GM18519 (cell line): Measurements from ENCODE around the gene ACTL6A.
A peak's percentile ranks its signal among the peaks of the same experiment; 100 is the strongest.

Experiments
- ATAC-seq: cut with Tn5 transposase; IDR thresholded peaks from one replicate; pipeline ENCODE4 v1.9.1; 2021; ENCODE audit warnings: mild to moderate bottlenecking, moderate library complexity; ENCODE audit not compliant: unreplicated experiment, low FRiP score

Gene ACTL6A

DNA sequence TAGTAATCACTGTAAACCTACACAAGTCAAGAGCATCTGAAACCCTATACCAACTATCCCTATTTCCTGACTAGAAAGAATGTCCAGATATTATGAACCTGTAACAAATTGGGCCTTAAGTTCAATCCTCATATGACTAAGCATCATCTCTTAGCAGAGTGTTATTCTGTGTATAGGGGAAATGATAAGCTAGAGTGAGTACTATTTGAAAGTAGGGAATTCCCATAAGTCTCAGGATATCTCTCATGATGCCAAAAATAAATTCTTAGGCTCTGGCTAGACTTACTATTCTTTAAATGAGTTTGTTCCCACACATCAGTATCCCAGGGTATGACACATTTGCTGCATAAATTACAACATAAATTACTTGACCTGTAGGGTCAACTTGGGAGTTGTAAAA is 26.4 kb downstream of the ACTL6A start:
- no peak for ATAC-seq

DNA sequence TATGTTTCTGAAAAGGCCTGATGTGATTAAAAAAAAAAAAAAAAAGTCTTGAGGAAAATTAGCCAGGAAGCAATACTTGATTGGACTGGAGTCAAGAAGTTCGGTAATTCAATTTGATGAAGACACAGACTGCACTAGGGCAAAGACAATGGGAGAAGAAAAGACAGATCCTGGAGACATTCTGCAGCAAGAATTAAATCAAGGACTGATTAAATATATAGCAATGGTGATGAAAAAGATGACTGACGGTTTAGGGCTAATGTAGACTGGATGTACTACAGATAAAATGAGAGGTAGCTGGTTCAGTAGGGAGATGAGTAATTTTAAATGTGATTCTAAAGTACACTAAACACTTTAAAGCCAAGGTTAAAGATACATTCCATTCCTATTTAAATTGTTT is 27.9 kb downstream of the ACTL6A start:
- no peak for ATAC-seq

DNA sequence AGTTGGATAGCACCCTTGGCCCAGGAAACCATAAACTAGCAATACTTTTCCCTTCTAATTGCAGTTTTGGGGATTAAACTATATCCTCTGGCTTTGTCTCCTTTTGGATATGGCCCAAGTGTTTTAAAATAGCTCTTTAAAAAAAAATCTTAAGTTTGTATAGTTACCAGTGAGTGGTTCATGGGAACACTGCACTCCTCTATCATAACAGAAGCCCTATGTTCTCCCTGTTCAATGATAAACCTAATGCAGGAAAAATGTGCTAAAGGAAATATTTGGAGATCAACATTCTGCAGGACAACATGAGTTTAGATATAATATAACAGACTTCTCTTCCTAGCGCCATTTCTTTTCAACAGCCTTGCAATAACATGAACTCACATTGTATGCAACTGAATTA is 28.6 kb downstream of the ACTL6A start:
- ATAC-seq: no peak

DNA sequence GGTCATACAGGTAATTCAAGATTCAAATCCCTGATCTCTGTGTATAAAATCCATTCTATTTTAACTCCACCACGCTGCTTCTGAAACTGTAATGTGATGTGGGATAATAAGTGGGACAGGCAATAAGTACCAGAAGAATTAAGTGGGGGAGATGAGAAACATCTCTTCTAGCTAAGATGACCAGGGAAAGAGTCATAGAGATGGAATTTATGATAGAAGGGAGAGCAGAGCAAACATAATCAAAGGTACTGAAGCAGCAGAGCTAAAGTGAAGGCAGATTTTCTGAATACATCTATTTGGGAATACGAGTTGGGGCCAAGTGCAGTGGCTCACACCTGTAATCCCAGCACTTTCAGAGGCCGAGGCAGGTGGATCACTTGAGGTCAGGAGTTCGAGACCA is 36.8 kb downstream of the ACTL6A start:
- ATAC-seq: no peak

DNA sequence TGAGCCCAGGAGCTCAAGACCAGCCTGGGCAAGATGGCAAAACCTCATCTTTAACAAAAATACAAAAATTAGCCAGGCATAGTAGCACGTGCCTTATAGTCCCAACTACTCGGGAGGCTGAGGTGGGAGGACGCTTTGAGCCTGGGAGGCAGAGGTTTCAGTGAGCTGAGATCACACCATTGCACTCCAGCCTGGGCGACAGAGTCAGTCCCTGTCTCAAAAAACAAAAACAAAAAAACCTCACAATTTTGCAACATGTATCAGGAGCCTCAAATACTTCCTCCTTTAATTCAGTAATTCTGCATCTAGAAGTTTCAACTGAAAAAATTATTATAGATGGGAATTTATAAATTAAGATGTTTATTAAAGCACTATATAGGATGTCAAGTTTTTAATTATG is 40.6 kb downstream of the ACTL6A start:
- no peak for ATAC-seq

DNA sequence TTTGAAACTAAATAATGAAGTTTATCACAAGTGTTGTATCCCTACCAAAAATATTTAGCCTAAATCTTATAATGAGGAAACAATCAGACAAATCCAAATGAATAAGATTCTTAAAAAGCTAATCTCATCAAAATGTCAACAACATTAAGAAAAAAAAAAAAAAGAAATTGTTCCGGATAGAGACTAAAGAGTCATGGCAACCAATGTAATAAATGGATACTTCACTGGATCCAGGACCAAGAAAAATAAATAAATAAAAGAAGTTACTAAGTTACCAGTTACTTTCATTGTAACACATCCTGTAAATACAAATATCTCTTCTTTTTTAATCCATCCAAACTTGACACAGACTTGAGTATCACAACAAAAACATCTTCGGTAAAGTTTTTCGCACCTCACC is 41.1 kb downstream of the ACTL6A start:
- no peak for ATAC-seq

DNA sequence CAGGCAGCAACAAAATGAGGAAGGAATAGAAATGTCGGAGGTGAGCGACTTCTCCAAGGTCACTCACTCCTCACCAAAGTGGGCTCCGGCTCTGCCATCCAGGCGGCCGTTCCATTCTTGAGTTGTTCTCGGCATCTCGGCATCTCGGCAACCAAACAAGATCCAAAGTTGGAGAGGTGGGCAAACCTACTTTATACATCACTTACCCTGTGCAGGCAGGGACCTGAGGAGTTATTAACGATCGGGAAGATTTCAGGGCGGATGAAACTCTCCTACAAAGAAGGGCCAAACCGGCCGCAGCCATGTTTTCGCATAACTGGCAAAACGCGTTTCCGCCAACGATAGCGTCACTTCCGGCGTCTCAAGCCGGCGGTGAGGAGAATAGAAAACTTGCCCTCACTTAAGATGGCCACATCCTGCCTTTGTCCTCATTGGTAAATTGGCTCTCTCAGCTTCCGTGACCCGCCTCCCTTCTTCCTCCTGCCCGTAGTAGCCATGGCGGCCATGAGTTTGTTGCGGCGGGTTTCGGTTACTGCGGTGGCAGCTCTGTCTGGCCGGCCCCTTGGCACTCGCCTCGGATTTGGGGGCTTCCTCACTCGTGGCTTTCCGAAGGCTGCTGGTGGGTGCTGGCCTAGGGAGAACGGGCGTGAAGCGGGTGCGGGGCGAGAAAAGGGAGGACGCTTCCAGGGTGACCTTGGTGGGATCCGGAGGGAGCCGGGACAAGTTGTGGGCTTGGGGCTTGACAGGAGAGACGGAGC is 41.8 kb downstream of the ACTL6A start, which contains the start of the genes MRPL47 and NDUFB5:
Gene MRPL47, minus strand, starts transcription at position 318 of the 758 bp plus-strand sequence. Its CDS starts 14 bp downstream, at position 304.
Gene NDUFB5, plus strand, starts transcription at position 474 of the 758 bp plus-strand sequence. Its CDS starts 22 bp downstream, at position 496.
- ATAC-seq: peak; percentile 88

DNA sequence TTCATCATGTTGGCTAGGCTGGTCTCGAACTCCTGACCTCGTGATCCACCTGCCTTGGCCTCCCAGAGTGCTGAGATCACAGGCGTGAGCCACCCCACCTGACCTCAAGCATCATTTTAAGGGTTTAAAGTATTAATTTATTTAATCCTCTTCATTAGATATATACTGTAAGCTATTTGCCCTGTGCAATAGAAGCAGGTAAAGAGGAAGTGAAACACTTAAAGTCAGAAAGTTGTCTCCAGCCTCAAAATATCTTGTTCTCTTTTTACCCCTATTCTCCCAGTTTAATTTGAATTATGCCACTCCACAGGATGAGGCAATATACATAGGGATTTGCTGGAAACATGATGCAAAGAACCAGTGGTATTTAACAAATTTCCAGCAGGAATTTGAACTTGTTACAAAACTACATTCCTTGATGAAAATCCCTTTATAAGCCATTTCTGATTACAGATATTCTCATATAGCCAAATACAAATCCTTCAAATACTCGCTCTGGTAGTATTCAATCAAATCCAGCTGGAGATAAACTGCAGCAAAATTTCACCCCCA is 43.9 kb downstream of the ACTL6A start:
- ATAC-seq: no peak

DNA sequence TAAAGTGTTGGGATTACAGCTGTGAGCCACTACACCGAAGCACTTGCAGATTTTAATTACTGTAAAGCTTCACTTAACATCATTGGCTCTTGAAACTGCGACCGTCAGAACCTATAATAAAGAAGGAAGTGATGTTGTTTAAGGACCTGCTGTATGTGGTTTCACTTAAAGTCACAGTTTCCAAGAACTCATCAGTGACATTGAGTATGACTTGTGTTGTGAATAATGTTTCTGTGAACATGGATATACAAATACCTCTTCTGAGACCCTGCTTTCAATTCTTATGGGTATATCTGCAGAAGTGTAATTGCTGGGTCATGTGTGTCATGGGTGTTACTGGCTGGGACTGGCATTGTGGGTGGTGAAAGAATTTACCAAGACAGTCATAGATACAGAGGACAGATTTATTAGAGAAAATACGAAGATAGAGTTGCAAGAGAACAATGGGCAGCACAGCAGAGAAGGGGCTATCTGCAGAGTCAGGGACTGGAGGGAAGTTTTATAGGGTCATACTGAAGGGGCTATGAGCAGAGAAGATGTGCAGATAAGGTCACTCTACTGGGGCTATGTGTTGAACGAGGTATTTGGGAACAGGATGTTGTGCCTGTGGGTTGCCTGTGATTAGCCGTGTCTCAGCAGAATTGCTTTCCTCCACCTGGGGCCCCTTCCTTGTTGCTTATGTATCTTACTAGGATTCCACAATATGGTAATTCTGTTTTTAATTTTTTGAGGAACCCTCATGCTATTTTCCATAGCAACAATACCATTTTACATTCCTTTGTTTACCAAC is 46.4 kb downstream of the ACTL6A start:
- peak; percentile 75 for ATAC-seq

DNA sequence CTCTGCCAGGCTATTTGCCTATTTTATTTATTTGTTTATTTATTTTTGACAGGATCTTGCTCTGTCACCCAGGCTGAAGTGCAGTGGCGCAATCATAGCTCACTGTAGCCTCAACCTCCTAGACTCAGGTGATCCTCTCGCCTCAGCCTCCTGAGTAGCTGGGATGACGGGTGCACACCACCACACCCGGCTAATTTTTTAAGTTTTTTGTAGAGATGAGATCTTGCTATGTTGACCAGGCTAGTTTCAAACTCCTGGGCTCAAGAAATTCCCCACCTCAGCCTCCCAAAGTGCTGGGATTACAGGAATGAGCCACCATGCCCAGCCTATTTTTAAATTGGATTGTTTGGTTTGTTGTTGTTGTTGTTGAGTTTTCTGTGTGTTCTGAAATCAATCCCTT is 47.3 kb downstream of the ACTL6A start:
- ATAC-seq: no peak

DNA sequence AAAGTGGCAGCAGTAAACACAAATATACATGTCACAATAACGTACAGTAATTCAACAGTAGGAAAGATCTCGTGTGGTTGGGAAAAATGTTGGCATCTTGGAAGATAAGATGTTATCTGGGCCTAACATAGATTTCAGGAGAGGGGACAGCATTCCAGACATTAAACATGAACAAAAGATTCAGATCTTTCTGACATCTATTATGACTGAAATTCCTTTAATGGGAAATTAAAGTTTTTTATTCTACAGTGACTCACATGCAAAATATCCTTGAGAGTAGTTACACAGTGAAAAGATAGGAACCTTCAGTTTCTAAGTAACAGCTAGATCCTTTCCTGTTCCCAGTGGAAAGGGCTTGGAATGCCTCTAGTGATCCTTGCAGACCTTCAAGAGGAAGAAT is 51.1 kb downstream of the ACTL6A start:
- ATAC-seq: no peak

DNA sequence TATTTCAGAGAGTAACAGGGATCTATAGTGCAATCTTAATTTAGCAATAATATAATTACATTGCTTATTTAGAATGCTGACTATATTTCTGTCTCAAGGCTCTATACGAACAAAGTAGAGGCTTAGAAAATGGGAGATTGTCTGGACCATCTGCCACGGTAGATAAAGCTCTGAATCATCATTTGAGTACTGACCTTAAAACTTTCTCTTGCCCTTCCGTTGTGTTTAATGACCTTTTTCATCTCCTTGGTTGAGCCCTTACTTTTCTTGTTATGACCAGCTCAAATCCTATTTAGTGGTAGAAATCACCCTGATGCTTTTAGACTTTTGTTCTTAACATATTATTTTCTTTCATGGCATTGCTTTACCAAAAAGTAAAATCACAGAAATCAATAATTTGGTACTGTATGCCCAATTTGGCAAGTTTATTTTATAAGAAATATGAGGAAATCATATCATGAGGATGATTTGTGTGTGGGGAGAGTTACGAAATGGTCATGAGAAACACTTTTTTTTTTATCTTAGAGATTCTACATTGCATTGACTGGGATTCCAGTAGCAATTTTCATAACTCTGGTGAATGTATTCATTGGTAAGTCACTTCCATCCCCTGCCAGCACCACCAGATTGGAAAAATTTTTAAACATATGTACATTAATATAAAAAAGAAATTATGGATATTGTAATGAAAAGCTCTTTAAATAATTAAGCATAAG is 52.9 kb downstream of the ACTL6A start:
- no peak for ATAC-seq

DNA sequence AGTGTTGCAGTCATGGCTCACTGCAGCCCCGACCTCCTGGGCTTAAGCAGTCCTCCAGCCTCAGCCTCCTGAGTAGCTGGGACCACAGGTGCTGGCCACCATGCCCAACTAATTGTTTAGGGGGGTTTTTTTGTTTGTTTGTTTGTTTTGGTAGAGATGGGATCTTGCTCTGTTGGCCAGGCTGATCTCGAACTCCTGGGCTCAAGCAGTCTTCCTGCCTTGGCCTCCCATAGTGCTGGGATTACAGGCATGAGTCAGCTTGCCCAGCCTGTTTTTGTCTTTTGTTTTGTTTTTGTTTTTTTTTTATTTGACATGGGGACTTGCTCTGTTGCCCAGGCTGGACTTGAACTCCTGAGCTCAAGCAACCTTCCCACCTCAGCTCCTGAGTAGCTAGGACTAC is 59.3 kb downstream of the ACTL6A start:
- ATAC-seq: no peak

DNA sequence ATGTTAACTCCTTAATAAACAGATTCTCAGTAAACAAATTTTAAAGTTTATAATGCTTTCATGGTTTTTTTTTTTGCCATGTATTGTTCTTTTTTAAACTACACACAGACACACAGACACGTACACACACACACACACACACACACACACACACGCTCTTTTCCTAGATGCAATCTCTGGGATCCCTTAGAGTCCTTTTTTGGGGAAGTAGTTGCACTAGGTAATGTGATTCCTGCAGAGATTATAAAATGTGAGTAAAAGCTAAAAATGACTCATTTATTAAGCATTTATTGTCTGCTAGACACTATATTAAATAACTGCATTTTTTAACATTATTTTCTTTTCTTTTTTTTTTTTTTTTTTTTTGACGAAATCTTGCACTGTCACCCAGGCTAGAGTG is 61.7 kb downstream of the ACTL6A start:
- no peak for ATAC-seq

DNA sequence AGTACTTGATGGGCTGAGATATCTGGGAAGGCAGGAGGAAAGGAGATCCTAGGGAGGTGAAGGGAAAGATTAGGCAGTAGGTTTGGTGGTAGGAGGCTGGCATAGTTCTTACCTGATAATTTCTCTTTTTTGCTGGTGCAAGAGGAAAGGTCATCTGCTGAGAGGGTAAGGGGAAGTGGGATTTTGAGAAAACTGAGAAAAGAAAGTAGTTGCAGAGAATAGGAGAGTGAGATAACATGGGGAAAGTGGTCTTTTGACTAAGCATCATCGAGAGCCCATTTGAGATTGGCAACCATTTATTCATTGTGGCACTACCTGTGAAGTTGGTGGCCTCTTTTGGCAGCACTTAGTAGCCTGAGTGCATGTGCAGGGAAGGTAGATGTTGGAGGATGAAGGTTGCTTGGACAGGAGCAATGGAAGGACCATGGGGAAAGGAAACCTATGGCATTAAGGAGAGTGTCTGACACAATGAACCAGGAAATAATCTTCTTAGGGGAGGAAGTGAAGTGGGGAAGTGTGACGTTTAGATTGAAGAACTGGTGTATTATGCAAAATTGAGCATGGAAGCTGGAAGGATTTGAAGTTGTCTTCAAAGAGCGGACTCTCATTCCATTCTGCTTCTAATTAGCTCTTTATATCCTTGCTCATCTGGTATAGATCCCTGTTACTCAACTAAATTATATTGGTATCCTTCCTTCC is 68.2 kb downstream of the ACTL6A start:
- ATAC-seq: no peak
